Right forelimb (tissue), 1 donor: Measurements from ENCODE around the gene TMED9.
A peak's percentile ranks its signal among the peaks of the same experiment; 100 is the strongest.

Experiments
- DNase-seq: peaks from one replicate; pipeline ENCODE4 v3.0.0-alpha.2; 2018

The TMED9 gene

GRCh38 chr5:177588413-177588909 lies 3.5 kb upstream of the TMED9 start:
- no peak for DNase-seq

GRCh38 chr5:177590406-177590805 lies 1.6 kb upstream of the TMED9 start:
- no peak for DNase-seq

- no peak for DNase-seq
These were observed 353 bp upstream of the TMED9 start for GRCh38 chr5:177591690-177592009.

- DNase-seq = no peak
These were observed 902 bp downstream of the TMED9 start for GRCh38 chr5:177592905-177593304.

- no peak for DNase-seq
These were observed 1.5 kb downstream of the TMED9 start for GRCh38 chr5:177593511-177593910.

- no peak for DNase-seq
These were observed 2.1 kb downstream of the TMED9 start for GRCh38 chr5:177594071-177594470.

- DNase-seq = no peak
These were observed 3.1 kb downstream of the TMED9 start for GRCh38 chr5:177595026-177595585.

- DNase-seq = no peak
These were observed 4.2 kb downstream of the TMED9 start for GRCh38 chr5:177595991-177596774.

- no peak for DNase-seq
These were observed 4.8 kb downstream of the TMED9 start for GRCh38 chr5:177596775-177597238.

GRCh38 chr5:177598477-177598876 lies 6.5 kb downstream of the TMED9 start:
- no peak for DNase-seq

- DNase-seq = peak; percentile 93
These were observed 7.9 kb downstream of the TMED9 start, which contains the start of gene B4GALT7 for GRCh38 chr5:177599731-177600507. Gene B4GALT7, plus strand, starts transcription at chr5:177600132. Its CDS starts 79 bp downstream, at chr5:177600211.

- peak; percentile 52 for DNase-seq
These were observed 8.6 kb downstream of the TMED9 start for GRCh38 chr5:177600508-177601018.

GRCh38 chr5:177601126-177601525 lies 9.1 kb downstream of the TMED9 start:
- no peak for DNase-seq

- no peak for DNase-seq
These were observed 9.8 kb downstream of the TMED9 start for GRCh38 chr5:177601577-177602457.

- no peak for DNase-seq
These were observed 10.4 kb downstream of the TMED9 start for GRCh38 chr5:177602458-177602830.

- DNase-seq = no peak
These were observed 11.6 kb downstream of the TMED9 start for GRCh38 chr5:177603631-177604030.

- no peak for DNase-seq
These were observed 12.1 kb downstream of the TMED9 start for GRCh38 chr5:177604116-177604521.

- no peak for DNase-seq
These were observed 12.7 kb downstream of the TMED9 start for GRCh38 chr5:177604656-177605055.

- DNase-seq = no peak
These were observed 13.1 kb downstream of the TMED9 start for GRCh38 chr5:177605078-177605477.

GRCh38 chr5:177605667-177606066 lies 13.7 kb downstream of the TMED9 start:
- no peak for DNase-seq

- no peak for DNase-seq
These were observed 14.4 kb downstream of the TMED9 start for GRCh38 chr5:177606071-177607051.
